Effector CD4-positive, alpha-beta T cell (primary cell): ENCODE data around the gene LRRC37A3.
A peak's percentile ranks its signal among the peaks of the same experiment; 100 is the strongest.
"Not testable (repeated sequence)": the region's sequence is repeated elsewhere in the genome, so short reads cannot be mapped to it uniquely, and the experiment has no call there.

ENCODE experiments used
- DNase-seq: peaks from one replicate; pipeline ENCODE4 v3.0.0-alpha.2; 2020
- total RNA-seq: gene quantifications from one replicate; lab custom pipeline; 2026; lab: John Stamatoyannopoulos, UW

The LRRC37A3 gene
- total RNA-seq = 7.5 reads per million, percentile 26 among the genes with 10 or more reads in this experiment

DNA sequence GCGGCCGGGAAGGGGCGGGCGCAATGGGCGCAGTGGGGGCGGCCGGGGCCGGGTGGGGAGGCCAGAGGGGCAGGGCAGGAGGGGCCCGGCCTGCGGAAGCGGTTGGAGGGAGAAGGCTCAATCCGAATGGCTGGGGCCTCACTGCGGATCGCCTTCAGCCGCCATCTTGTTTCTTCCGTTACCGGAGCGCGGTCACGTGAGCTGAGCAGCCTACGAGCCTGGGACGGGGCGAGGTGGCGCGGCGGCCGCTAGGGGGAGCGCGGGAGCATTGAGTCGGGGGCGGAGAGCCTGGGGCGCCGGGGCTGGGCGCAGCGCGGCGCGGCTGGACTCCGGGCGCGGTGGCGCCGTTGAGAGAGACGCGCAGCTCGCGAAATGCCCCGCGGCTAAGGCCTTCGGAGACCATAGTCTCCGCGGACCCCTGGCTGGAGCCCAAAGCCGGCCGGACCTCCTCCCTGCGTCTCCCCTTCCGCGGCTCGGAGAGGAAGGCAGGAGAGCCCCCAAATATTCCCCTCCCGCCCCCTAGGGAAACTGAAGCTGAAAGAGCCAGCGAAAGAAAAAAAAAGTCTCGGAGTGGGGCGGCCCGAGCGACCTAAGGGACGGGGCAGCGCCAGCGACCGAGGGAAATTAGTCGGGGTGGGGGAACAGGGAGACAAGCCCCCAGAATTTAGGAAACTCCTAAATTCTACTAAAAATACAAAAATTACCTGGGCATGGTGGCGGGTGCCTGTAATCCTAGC is at the start of gene LRRC37A3:
Gene LRRC37A3, minus strand, starts transcription at position 190 of the 737 bp plus-strand sequence. CDS start 22,221 bp downstream, outside the sequence.
- DNase-seq = peak; percentile 100

DNA sequence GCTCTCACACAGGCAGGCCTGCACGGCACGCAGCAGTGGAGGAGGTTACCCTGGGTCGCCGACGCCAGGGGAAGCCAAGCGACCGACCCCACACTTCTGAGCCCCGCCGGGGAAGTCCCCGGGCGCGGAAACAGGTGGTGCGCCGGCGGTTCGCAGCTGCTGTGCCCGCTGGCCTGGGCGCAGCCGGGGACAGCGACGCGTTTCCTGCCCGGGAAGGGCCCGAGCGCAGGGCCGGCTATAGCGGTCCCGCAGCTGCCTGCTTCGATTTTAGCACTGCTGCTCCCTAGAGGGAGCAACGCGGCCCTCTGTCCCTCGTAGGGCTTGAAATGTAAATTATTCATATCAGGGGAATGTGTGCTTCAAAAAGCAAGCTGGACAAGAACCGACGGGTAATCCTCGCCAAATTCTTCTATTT is 46.6 kb upstream of the LRRC37A3 start:
- DNase-seq = peak; percentile 76

GRCh38 chr17:64965256-64965872 is 46.1 kb upstream of the LRRC37A3 start:
- not testable (repeated sequence) for DNase-seq

- DNase-seq = no peak
These were observed 45.5 kb upstream of the LRRC37A3 start for GRCh38 chr17:64964796-64965195.

DNA sequence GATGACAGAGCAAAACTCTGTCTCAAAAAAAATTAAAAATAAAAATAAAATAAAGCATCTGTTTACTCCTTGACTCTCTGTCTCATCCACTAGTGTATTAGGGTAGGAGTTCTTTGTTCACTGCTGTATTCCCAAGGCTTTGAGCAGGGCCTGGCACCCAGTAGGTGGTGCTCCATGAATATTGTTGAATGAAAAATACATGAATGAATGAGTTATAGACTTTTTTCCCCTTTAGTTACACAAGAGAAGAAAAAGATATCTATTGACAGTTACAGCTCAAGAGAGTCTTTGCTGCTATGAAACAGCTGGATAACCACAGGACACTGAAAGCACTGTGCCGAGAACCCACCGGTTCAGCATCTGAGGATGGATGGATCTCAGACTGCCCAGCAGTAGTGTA is 44.5 kb upstream of the LRRC37A3 start:
- not testable (repeated sequence) for DNase-seq

GRCh38 chr17:64961563-64962378 is 42.5 kb upstream of the LRRC37A3 start:
- DNase-seq = peak; percentile 35

DNA sequence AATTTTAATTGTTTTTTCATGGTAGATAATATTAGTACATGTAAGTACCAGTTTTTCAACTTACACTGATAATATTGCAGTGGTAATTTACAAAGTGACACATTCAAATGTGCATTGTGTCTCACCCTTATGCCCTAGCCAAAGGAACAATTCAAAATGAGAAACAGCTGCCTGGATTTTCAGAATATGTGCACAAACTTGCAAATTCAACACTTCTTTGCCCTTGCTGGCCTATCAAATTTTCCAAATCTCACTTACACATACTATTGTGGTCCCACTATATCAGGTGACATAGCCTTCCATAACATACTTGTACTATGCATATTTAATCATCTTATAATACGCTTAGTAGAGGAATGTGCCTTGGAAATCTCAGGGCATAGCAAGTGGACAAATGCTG is 32.6 kb upstream of the LRRC37A3 start:
- no peak for DNase-seq

GRCh38 chr17:64950871-64951270 is 31.6 kb upstream of the LRRC37A3 start:
- no peak for DNase-seq

- DNase-seq = no peak
These were observed 27.9 kb upstream of the LRRC37A3 start for GRCh38 chr17:64947152-64947551.

- no peak for DNase-seq
These were observed 22.5 kb upstream of the LRRC37A3 start for GRCh38 chr17:64941761-64942160.

- DNase-seq = no peak
These were observed 21.8 kb upstream of the LRRC37A3 start for GRCh38 chr17:64941045-64941444.

DNA sequence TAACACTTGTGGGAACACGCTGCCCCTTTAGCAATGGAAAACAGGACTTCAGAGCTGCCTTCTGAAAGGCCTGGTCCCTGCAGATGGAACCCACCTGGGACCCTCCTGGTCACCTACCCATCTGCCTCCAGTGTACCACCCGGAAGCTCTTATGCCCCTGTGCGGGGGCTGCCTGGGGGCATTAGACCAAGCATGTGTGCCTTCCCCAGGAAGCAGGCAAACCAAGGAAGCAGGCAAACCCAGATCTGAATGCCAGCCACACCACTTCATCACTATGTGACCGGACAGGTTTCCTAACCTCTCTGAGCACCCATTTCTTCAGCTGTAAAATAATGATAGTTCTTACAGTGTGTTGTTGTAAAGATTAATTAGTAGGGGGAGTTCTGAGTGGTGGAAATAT is 20.8 kb upstream of the LRRC37A3 start:
- no peak for DNase-seq

- DNase-seq = peak; percentile 21
These were observed 19.7 kb upstream of the LRRC37A3 start for GRCh38 chr17:64938925-64939474.

DNA sequence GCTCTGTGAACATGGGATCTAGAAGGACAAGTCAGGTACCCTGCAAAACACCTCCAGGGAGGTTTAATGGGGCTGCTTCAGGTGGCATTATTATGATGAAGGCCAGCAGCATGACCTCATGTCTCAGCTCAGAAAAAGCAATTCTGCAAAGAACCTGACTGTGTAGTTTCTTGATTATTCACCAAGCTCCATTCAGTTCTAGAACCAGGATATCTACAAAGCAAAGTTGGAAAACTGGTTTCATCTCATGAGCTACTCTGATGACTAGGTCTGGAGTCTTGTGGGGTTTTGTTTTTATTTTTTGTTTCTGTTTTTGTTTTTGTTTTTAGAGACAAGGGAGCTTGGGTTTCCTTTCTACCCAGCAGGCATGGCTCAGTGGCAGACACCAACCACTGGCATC is 19.0 kb upstream of the LRRC37A3 start:
- DNase-seq = no peak

- DNase-seq = no peak
These were observed 16.8 kb upstream of the LRRC37A3 start for GRCh38 chr17:64936117-64936516.

DNA sequence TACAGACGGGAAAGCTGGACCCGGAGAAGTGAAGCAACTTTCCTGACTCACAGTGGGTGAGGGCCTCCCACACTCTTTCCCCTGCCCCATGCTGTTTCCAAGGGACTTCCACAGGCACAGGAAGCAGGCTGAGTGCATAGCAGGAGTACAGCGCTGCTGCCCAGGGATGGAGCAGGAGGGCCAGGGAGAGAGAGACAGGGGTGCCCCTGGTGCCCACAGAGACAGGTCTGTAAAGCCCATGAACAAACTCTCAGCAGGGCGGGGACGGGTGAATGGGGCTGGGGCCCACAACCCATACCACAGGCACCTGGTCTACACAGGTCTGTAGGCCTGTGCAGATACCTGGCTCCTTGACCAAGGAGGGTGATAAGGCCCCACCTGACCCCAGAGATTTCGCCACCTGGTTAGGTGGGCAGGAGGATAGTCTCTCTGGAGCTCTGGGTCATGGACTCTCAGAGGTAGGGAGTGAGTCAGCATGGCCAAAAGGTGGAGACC is 15.1 kb upstream of the LRRC37A3 start:
- DNase-seq = not testable (repeated sequence)

- DNase-seq = not testable (repeated sequence)
These were observed 13.6 kb upstream of the LRRC37A3 start for GRCh38 chr17:64932850-64933249.

- not testable (repeated sequence) for DNase-seq
These were observed 11.1 kb upstream of the LRRC37A3 start for GRCh38 chr17:64930374-64930773.

- DNase-seq = not testable (repeated sequence)
These were observed 10.3 kb upstream of the LRRC37A3 start for GRCh38 chr17:64929419-64930209.

DNA sequence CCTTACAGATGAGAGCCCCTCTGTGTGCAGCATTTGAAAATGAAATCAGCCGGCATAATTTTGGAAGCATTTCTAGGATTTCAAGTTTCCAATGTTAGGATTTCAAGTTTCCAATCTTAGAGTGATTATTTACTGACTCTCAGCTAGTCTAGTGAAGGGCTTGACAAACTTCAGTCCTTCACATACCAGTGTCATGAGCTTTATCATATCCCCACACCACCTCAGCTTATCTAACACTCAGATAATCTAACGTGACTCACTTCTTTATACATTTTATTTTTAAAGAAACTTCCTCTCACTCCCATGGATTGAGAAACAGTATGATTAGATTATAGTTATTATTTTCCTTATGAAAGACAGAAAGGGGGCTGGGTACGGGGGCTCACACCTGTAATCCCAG is 9.4 kb upstream of the LRRC37A3 start:
- not testable (repeated sequence) for DNase-seq

DNA sequence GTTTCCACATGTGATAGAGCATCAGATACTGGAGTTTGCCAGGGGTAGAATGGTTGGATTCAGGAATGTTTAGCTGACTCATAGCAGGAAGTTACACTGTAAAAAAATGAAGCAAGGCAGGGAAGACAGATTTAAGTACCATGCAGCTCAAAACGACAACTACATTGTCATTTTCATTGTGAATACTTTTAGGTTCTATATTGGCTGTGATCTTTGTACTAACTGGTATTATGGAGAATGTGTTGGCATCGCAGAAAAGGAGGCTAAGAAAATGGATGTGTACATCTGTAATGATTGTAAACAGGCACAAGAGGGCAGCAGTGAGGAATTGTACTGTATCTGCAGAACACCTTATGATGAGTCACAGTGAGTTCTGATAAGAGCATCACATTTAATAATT is 8.2 kb upstream of the LRRC37A3 start:
- DNase-seq = peak; percentile 74

GRCh38 chr17:64926430-64926829 is 7.2 kb upstream of the LRRC37A3 start:
- DNase-seq = not testable (repeated sequence)
